GM19463 (cell line): ENCODE measurements around the gene BARHL1.

Experiments
- ATAC-seq: cut with Tn5 transposase; IDR thresholded peaks from one replicate; pipeline ENCODE4 v1.9.1; 2021; ENCODE audit warnings: mild to moderate bottlenecking, moderate library complexity; ENCODE audit not compliant: unreplicated experiment

BARHL1 gene

DNA sequence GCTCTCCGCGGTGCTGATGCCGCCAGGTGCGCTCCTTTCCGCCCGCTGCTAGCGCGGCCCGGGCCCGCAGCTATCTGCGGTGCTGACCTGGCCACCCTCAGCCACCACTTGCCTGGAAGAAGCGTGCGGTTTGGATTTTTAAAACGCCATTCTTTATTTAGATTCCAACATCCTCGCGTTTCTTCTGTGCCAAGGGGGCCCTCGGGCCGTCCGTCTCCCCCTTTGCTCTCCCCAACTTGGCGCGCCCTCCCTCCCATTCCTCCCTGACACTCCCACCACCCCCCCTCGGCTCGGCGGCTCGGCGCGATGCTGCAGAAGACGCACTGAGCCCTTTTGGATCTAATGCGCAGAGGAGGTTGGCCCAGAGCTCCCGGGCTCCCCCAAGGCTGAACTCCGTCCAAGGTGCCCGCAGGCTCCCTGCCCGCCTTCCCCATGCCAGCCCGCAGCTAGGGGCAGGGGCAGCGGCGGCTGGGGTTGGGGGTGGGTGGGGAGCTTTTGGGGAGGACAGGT is at the start of gene BARHL1:
Gene BARHL1 (plus strand): TSS at position 331 of the 510 bp plus-strand sequence. CDS start 192 bp downstream, outside the sequence.
- ATAC-seq = no peak

DNA sequence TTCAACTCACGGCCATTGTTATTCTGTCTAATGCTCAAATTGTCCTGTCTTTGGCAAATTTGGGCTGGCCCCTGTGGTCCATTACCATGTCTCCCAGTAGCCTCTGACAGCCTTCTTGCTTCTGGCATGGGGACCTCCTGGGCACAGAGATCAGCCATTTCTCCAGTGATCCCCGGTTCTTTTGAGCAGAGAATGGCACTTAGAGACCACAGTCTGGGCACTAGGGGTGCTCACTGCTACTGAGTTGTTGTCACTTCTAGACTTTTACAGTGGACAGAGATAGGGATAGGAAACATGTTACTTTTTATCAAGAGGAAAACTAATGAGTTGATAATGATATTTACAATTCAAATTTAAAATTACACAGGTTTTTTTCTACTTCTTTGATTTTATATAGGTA is 47.6 kb upstream of the BARHL1 start:
- ATAC-seq = no peak

GRCh38 chr9:132536124-132536523 is 46.3 kb upstream of the BARHL1 start:
- no peak for ATAC-seq

- ATAC-seq = no peak
Observed at GRCh38 chr9:132537352-132537751, 45.1 kb upstream of the BARHL1 start.

- no peak for ATAC-seq
Observed at GRCh38 chr9:132538071-132538470, 44.3 kb upstream of the BARHL1 start.

DNA sequence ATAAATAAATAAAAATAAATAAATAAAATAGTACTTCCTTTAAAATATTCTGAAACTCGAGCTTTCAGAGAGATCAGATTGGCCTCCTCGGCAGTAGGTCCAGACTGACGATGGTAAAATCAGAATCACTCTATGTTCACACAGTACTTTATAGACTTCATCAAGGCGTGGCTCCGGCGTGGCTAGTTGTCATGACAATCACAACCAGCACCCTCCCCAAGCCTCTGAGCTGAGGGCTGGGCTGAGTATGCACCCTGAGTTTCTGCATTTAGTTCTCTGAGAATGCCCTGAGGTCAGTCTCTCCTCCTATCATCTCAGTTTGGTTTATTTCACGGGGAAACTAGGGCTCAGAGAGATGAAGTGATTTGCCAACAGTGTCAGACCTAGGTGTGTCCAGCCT is 43.3 kb upstream of the BARHL1 start:
- no peak for ATAC-seq

DNA sequence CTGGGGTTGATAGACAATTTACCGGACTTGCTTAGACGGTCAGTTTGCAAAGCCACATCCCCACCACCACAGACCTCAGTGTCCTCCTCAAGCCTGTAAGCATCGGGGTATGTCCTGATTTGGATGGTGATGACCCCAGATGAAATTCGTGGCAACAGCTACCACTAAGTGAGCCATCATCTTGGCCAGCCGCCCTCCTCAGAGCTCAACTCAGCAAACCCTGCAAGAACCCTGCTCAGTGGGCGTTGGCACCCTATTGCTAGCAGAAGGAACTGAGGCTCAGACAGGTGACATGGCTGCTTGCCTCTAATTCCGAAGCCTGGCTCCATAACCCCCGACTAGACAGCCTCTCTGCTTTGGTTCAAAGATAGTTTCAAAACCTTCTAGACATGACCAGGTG is 41.4 kb upstream of the BARHL1 start:
- no peak for ATAC-seq

DNA sequence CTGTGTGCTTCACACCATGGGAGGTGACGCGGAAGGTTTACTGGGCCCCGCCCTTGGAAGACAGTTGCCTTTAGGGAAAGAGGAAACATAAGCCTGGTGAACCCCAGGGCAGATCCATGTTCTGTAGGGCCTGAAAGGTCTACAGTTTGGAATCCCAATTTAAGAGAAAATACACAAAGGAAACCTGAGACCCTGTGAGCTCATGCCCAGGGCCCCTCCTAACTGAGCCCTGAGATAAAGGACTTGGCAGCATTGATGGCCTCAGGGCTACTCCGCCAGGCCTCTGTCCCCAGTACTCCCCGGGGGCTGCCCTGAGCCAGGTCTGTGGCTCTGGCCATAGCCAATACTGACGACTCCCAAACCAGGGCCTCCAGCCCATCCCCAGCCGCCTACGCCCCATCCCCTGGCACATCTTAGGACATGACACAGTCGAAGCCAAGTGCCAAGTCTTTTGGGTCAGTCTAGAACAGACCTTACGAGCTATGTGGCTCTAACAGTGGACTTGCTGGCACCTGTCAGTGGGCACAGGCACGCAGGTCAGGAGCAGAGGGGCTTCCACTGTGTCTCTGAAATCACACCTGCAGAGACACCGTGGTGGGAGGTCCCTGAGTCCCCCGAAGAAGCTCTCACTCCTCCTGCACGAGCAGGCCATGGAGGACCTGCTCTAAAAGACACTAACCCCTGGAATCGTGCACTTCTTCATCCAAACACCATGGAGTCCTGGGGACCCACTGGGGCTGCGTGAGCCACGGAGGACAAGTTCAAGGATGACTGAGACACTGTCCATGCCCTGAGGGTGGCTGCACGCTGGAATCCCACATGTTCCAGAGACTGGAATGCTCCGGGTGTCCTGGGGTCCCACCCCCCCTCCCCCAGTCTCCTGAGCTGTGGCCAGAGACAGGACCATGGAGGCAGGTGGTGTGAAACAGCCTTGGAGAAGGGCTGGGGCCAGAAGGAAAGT is 40.3 kb upstream of the BARHL1 start:
- no peak for ATAC-seq

- ATAC-seq = no peak
Observed at GRCh38 chr9:132543251-132543650, 39.2 kb upstream of the BARHL1 start.

- ATAC-seq = no peak
Observed at GRCh38 chr9:132543960-132544359, 38.4 kb upstream of the BARHL1 start.

DNA sequence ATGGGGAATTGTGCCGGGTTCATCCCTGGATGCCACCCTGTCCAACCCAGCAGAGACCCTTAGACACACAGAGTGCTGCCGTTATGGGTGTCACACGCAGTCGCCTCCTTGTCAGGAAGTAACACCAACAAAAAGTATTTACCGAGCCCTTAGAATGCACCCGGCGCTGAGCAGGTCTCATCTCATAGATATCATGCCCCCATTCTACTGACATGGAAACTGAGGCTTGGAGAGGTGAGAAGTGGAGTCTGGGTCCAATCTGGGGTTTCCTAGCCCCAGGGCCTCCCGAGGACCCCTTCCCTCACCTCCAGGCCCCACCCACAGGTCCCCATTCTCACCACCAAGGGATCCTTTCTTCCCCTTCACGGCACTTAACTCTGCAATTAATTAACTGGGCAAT is 36.8 kb upstream of the BARHL1 start:
- ATAC-seq = no peak

- no peak for ATAC-seq
Observed at GRCh38 chr9:132546148-132547051, 36.0 kb upstream of the BARHL1 start.

GRCh38 chr9:132547052-132547431 is 35.4 kb upstream of the BARHL1 start:
- ATAC-seq = no peak

GRCh38 chr9:132547436-132547835 is 35.0 kb upstream of the BARHL1 start:
- ATAC-seq = no peak

- ATAC-seq = no peak
Observed at GRCh38 chr9:132547976-132548730, 34.3 kb upstream of the BARHL1 start.

DNA sequence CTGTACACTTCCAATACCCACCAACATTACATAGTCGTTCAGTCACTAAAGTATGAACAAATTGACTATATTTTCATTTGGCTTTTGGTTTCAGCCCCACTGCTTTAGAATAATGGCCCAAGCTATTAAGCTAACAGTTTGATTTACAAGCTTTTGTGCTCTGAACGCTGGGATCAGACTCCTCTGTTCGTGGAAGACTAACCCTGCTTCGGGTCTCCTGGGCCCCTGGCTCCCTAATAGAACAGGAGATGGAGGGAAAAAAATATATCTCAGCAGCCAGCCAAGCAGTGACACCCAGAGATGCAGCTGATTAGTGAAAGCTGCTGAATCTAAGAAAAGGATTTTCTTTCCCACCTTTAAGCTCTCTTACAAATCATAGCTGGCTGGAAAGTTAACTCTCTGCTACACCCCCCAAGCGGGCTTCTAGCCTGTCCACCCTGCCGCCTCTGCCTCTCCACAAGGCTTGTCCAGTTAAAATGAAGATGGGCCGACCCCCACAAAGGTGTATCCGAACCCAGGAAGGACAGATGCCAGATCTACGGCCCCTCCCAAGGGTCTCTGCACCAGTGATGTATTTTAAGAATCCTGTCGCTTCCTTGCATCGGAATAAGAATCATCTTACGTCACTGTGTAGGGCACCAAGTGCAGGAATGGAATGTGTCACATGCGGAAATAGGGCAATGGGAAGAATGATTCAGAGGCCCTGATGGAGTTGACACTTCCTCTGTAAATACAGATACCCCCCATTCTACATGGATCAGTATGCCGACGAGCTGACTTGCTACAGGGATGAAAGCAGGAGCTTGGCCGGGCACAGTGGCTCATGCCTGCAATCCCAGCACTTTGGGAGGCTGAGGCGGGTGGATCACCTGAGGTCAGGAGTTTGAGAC is 33.4 kb upstream of the BARHL1 start:
- ATAC-seq = no peak

DNA sequence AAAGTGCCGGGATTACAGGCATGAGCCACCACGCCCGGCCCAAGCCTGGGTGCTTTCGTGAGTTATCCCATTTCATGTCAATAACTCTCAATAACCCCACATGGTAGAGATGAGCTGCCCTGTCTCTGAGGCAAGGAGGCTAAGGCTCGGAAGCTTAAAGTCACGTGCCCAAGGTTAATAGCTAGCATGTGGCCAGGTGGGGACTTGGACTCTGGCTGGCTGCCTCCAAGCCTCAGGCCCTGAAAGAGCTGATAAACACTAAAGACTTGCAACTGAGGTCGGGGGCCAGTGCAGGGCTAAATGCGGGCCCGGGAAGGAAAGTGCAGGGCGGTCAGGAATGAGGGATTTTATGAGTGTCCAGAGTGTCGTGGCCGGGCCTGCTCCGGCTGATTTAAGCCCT is 30.9 kb upstream of the BARHL1 start:
- no peak for ATAC-seq

DNA sequence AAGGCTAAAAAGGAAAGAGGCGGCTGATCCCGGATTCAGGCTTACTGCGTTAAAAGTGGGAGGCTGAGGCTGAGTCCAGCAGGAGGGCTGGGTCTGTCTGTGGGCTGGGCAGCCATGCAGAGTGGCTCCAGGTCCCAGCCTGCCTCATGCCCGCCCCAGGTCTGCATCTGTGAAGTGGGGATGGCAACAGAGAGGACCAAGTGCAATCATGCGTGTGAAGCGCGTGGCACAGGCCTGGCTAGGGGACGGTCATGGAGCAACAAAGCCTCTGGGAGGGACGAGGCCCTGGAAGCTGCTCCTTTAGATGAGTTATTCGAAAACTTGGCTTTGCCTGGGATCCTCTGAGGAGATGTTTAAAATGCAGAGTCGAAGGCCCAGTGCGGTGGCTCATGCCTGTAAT is 30.4 kb upstream of the BARHL1 start:
- no peak for ATAC-seq

DNA sequence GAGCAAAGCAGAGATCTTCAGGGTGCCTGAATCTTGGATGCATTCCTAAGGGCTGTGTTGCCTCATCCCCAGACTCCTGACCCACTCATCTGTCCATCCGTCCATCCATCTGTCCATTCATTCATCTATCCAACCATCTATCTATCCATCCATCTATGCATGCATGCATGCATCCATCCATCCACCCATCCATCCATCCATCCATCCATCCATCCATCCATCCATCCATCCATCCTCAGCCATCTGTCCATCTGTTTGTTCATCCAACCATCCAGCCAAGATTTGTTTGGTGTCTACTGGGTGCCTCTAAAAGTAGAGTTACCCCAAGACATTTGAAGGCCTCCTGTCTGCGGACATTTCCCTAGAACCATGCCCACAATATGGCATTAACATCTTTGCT is 27.7 kb upstream of the BARHL1 start:
- ATAC-seq = no peak

DNA sequence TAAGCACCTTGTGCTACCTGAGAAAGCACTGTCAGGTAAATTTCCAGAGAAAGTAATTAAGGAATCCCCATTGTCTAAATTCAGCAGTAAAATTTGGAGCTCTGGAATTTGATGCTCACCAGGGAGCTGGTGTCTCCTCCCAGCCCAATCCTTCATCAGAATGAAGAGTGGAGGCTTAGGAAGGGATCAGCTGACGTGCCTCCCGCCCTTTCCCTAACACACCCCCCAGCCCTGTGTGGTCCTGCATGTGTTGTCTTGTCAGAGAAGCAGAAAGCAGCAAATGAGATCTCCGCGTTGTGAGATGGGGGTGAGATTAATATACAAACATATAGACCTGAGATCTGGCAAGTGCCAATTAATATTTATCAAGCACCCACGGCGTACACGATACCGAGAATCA is 26.9 kb upstream of the BARHL1 start:
- ATAC-seq = no peak
